ENCODE measurements around the gene MDM2.
A peak's percentile ranks its signal among the peaks of the same experiment; 100 is the strongest.
"Not testable (repeated sequence)": the region's sequence is repeated elsewhere in the genome, so short reads cannot be mapped to it uniquely, and the experiment has no call there.

MDM2 gene

GRCh38 chr12:68806488-68807237, 1.3 kb upstream of the MDM2 start:
- DNase-seq, result no peak

DNA sequence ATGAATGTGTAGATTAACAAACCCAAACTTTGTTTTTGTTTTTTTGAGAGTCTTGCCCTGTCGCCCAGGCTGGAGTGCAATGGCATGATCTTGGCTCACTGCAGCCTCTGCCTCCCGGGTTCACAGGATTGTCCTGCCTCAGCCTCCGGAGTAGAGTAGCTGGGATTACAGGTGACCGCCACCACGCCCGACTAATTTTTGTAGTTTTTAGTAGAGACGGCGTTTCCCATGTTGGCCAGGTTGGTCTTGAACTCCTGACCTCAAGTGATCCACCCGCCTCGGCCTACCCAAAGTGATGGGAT, 752 bp upstream of the MDM2 start:
- not testable (repeated sequence) for DNase-seq

DNA sequence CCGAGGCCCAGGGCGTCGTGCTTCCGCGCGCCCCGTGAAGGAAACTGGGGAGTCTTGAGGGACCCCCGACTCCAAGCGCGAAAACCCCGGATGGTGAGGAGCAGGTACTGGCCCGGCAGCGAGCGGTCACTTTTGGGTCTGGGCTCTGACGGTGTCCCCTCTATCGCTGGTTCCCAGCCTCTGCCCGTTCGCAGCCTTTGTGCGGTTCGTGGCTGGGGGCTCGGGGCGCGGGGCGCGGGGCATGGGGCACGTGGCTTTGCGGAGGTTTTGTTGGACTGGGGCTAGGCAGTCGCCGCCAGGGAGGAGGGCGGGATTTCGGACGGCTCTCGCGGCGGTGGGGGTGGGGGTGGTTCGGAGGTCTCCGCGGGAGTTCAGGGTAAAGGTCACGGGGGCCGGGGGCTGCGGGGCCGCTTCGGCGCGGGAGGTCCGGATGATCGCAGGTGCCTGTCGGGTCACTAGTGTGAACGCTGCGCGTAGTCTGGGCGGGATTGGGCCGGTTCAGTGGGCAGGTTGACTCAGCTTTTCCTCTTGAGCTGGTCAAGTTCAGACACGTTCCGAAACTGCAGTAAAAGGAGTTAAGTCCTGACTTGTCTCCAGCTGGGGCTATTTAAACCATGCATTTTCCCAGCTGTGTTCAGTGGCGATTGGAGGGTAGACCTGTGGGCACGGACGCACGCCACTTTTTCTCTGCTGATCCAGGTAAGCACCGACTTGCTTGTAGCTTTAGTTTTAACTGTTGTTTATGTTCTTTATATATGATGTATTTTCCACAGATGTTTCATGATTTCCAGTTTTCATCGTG, 612 bp downstream of the MDM2 start:
- DNase-seq, result peak; percentile 92

- DNase-seq, result no peak
Measured at GRCh38 chr12:68809190-68810026, 1.4 kb downstream of the MDM2 start.

DNA sequence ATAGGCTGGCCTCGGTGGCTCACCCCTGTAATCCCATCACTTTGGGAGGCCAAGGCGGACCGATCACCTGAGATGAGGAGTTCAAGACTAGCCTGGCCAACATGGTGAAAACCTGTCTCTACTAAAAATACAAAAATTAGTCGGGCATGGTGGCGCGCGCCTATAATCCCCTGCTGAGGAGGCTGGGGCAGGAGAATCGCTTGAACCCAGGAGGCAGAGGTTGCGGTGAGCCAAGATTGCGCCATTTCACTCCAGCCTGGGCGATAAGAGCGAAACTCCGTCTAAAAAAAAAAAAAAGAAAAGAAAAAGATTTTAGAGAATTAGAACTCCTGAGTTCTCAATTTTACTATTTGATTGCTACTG, 2.0 kb downstream of the MDM2 start:
- peak; percentile 9 for DNase-seq

DNA sequence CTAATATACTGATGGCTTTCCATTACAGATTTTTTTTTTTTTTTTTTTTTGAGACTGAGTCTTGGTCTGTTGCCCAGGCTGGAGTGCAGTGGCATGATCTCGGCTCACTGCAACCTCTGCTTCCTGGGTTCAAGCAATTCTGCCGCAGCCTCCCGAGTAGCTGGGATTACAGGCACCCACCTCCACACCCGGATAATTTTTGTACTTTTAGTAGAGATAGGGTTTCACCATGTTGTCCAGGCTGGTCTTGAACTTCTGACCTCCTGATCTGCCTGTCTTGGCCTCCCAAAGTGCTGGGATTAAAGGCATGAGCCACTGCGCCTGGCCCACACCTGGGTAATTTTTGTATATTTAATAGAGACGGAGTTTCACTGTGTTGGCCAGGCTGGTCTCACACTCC, 3.6 kb downstream of the MDM2 start:
- not testable (repeated sequence) for DNase-seq

- DNase-seq, result no peak
Measured at GRCh38 chr12:68812553-68813241, 4.7 kb downstream of the MDM2 start.

DNA sequence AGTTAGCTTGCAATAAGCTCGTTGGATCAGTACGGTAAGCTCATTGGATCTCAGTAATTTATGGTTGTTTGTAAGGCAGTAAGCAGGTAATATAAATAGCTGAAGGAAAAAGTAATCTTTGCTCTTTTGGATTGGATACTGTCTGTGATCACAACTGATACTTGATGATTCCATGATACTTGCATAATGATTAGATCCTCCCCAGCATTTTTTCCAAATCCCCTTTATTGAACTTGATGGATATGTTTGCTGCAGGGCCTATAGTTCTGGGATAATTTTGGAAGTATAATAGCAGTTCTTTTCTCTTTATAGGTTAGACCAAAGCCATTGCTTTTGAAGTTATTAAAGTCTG, 5.2 kb downstream of the MDM2 start:
- no peak for DNase-seq

DNA sequence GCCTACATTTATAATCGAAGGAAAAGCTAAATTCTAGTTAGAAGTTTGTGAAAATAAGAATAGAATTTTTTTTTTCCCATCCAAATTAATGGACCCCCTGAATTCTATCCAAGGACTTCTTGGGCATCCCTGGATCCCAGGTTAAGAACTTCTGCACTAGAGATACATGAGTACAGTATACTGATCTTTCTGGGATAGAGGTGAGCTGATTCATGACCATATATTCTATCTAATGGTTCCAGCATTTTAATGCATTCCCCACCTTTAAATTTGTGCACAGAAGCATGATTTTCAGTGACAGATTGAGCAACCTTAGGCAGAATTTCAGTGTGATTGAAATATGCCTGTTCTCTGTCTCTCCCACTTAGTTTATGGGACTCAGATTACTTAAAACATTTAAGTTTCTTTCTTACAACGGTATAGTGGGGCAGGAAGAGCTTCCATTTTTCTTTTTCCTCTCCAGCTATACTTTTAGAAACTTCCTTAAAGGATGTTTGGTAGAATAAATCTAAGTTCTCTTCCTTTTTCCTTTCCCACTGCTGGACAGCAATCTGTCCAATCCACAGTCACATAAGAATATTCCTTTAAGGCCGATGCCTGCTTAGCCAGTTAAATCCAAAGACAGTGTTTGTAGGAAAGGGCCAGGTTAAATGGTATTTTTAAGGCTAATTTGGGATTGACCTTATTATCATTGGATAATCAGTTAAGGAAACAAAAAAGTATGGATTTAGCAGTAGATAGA, 6.7 kb downstream of the MDM2 start:
- DNase-seq, result no peak

GRCh38 chr12:68815232-68815927, 7.4 kb downstream of the MDM2 start:
- DNase-seq, result peak; percentile 26

DNA sequence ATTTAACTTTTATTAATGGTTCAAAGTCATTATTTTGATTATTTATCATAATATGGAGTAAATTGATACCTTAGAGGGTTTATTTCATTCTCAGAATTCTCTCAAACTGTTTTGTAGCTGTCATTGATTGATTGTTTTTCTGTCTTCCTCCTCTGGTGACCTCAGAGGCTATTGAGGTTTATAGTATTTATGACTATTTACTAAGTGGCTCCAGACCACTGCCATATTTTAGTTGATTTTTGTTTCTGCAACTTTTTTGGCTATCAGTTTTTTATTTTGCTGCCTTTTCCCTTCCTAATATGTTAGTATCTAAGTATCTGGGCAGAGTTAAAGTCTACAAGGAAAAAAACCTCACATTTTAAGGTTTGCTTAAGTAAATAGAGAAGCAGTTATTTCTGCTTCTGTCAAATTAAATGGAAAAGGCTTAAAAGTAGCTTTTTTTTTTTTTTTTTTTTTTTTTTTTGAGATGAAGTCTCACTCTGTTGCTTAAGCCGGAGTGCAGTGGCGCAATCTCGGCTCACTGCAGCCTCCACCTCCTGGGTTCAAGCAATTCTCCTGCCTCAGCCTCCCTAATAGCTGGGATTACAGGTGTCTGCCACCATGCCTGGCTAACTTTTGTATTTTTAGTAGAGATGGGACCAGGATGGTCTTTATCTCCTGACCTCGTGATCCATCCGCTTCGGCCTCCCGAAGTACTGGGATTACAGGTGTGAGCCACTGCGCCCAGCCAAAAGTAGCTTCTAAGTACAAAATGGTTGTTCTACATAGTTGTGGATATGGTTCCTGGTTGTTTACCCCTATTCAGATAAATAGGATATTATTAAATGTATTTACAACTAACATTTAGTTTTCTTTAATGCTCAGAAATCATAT, 8.2 kb downstream of the MDM2 start:
- peak; percentile 29 for DNase-seq

DNA sequence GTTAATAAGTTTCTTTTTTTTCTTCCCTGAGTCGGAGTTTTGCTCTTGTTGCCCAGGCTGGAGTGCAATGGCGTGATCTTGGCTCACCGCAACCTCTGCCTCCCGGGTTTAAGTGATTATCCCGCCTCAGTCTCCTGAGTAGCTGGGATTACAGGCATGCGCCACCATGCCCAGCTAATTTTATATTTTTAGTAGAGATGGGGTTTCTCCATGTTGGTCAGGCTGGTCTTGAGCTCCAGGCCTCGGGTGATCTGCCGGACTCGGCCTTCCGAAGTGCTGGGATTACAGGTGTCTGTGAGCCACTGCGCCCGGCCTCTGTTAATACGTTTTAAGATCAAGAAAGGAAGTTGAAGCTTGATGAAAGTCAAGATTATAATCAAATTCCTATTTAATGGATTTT, 11.5 kb downstream of the MDM2 start:
- DNase-seq, result not testable (repeated sequence)

- no peak for DNase-seq
Measured at GRCh38 chr12:68821357-68822188, 13.6 kb downstream of the MDM2 start.

DNA sequence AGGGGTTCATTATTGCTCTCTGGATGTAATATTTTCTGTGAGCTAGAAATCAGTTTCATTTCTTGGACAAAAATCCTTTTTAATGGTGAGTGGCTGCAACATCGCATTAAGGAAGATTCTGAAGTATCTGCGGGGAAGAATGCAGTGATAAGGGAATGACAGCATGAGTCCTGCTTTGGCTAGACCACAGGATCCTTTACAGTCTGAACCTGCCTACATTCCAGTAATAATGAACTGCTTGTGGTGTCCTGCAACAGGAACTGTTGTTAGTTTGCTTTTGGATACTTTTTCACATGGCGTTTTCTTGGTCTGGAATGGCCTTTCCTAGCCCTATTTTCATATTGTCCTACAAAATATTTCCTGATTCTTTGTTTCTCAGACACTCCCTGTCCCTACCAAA, 15.7 kb downstream of the MDM2 start:
- no peak for DNase-seq

GRCh38 chr12:68824131-68824530, 16.2 kb downstream of the MDM2 start:
- DNase-seq, result no peak

GRCh38 chr12:68824597-68825250, 16.7 kb downstream of the MDM2 start:
- DNase-seq, result no peak

DNA sequence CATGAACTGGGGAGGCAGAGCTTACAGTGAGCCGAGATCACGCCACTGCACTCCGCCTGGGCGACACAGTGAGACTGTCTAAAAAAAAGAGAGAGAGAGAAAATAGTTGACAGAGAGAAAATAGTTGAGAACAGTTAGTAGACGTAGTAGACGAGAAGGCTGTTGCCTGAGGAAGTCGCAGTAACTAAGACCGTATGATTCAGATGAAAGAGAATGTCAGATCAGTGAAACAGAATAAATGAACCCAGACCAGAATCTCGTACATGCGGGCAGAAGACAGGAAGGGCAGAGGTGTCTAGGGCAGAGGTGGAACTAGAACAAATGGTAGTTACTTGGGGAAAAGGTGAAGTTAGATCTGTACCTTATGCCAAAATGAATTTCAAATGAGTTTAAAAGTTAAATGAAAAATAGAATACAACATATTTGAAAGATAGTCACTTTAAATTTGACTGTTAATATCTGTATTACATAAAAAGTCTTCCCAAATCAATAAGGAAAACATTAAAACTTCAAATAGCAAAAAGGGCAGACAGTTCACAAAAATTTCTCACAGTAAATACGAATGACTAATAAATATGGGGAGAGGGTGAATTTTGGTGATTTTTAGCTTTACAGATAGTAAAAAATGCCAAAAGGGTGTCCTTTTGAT, 17.7 kb downstream of the MDM2 start:
- no peak for DNase-seq

DNA sequence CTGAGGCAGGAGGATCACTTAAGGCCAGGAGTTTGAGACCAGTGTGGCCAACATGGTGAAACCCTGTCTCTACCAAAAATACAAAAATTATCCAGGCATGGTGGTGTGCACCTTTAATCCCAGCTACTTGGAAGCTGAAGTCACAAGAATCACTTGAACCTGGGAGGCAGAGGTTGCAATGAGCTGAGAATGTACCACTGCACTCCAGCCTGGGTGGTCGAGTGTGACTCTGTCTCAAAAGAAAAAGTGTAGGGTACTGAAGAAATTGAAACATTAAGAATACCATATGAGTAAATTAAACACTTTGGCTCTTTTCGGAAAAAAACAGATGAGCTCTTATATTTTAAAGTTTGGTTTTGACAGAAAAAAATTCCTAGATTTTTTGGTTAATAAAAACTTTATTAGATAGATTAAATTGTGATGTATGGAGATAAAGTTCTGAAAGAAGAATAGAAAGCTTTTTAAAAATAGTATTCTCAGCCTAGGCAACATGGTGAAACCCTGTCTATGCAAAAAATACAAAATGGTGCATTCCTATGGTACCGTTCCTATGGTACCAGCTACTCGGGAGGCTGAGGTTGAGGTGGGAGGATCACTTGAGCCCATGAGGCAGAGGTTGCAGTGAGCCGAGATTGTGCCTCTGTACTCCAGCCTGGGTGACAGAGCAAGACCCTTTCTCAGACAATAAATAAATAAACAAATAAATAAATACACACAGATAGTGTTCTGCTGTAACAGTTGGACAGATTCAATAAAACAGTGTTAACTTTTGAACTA, 20.1 kb downstream of the MDM2 start:
- DNase-seq, result no peak

Data from MV-4-11 (cell line).